ENCODE results near the gene NCOA3. TPM values are rescaled to one million over a fixed set of nuclear protein-coding genes. Genes with fewer than 3 reads are reported as not detected.

NCOA3 gene
- total and polyA plus RNA-seq, 2 experiments from 2014 or later = 6.7 to 25.8 TPM

- Histone ChIP-seq H3K27ac (ENCODE audit: low read depth) (no peak overlapping the region), H3K4me3 (no peak overlapping the region), H3K9me2 (ENCODE audit: insufficient read depth) (no peaks in the 10 kb centered on the region), H2AFZ (no peak overlapping the region), H3F3A (replicated peaks; ENCODE audit: low read depth) (no peaks in the 10 kb centered on the region), H3K27me3 (ENCODE audit: insufficient read depth) (no peaks in the 10 kb centered on the region), H3K36me3 (ENCODE audit: insufficient read depth) (no peaks in the 10 kb centered on the region), H3K4me2 (no peak overlapping the region), H3K4me1 (ENCODE audit: insufficient read depth) (peaks cover 5% of the 10 kb centered on the region; the same call in 1 of the 2 replicates), H4K20me1 (replicated peaks; ENCODE audit: insufficient read depth) (no peaks in the 10 kb centered on the region; the same call in 1 of the 2 replicates), H3K79me2 (replicated peaks; ENCODE audit: insufficient read depth) (no peaks in the 10 kb centered on the region)
- Mint-ChIP-seq H3K27ac (no peak overlapping the region), H3K9me3 (no peaks in the 10 kb centered on the region; the same call in 2 of the 3 replicates), H3K4me1 (peaks cover 20% of the 10 kb centered on the region), H3K4me3 (no peak overlapping the region), H3K36me3 (ENCODE audit: low read depth) (no peaks in the 10 kb centered on the region), H3K27me3 (ENCODE audit: insufficient read depth, low read depth, poor library complexity) (peaks cover 6% of the 10 kb centered on the region)
- no peak for TF ChIP-seq CTCF (conservative IDR thresholded peaks at IDR 0.05; ENCODE audit: low read depth in 2 of 2)
- no peak for TF ChIP-seq CREB1 (CRISPR knock-in tag; IDR thresholded peaks at IDR 0.05; ENCODE audit: low read depth)
- no peak for TF ChIP-seq POLR2AphosphoS5 (IDR thresholded peaks at IDR 0.05; ENCODE audit: low read depth)
- no peak for TF ChIP-seq NANOG (IDR thresholded peaks at IDR 0.05; ENCODE audit: borderline replicate concordance)
- no peak for TF ChIP-seq ZNF114 (CRISPR knock-in tag; IDR thresholded peaks at IDR 0.05)
- no peak for TF ChIP-seq ZNF331 (CRISPR knock-in tag; IDR thresholded peaks at IDR 0.05; ENCODE audit: low read depth)
- no peak for TF ChIP-seq EZH2phosphoT487 (IDR thresholded peaks at IDR 0.05; ENCODE audit: unreplicated experiment)
- TF ChIP-seq ETS1 (IDR thresholded peaks at IDR 0.05) = no peak
- no peak for TF ChIP-seq STAT1 (IDR thresholded peaks at IDR 0.05; ENCODE audit: unreplicated experiment)
- TF ChIP-seq REST (IDR thresholded peaks at IDR 0.05; ENCODE audit: unreplicated experiment) = no peak
- no peak for TF ChIP-seq ZNF462 (CRISPR knock-in tag; IDR thresholded peaks at IDR 0.05)
- no peak for TF ChIP-seq EZH2 (IDR thresholded peaks at IDR 0.05; ENCODE audit: low read depth, unreplicated experiment)
- TF ChIP-seq JUNB (IDR thresholded peaks at IDR 0.05; ENCODE audit: unreplicated experiment) = no peak
- ATAC-seq (no peak), DNase-seq (ENCODE audit: low spot score) (no peak)
Observed at GRCh38 chr20:47674686-47675085, 173.0 kb downstream of the NCOA3 start.

Measured in GM23338 (cell line).